Calu3 (cell line): ENCODE measurements around the gene PTGER2. TPM values are rescaled to one million over a fixed set of nuclear protein-coding genes. Genes with fewer than 3 reads are reported as not detected.

Experiments used
- BruUV-seq: library from RNA; stranded (reverse); fragments of 400-500 nt; replicated peaks from 2 replicates; lab custom pipeline; 2021; lab: Mats Ljungman, UMichigan
- CTCF ChIA-PET: fragments of 300-600 bp; sonication (Branson Sonifier 250); formaldehyde crosslinking; loops from one replicate; lab custom pipeline; 2022; ENCODE audit warnings: antibody characterized with exemption; lab: Charles Lee
- DNase-seq: peaks from one replicate; pipeline ENCODE4 v3.0.0; 2022
- H3K27ac Mint-ChIP-seq: one replicate; pipeline ENCODE4 v1.8.0; 2022; ENCODE audit warnings: mixed read lengths; ENCODE audit not compliant: unreplicated experiment
- H3K27me3 Mint-ChIP-seq: one replicate; pipeline ENCODE4 v1.8.0; 2022; ENCODE audit warnings: mixed read lengths; ENCODE audit not compliant: unreplicated experiment
- H3K36me3 Mint-ChIP-seq: one replicate; pipeline ENCODE4 v1.8.0; 2022; ENCODE audit warnings: mild to moderate bottlenecking, moderate library complexity, mixed read lengths; ENCODE audit not compliant: insufficient read depth, unreplicated experiment
- H3K4me1 Mint-ChIP-seq: one replicate; pipeline ENCODE4 v1.8.0; 2022; ENCODE audit warnings: mild to moderate bottlenecking, low read depth, mixed read lengths; ENCODE audit not compliant: unreplicated experiment
- H3K4me3 Mint-ChIP-seq: one replicate; pipeline ENCODE4 v1.8.0; 2022; ENCODE audit warnings: mild to moderate bottlenecking, low read depth, moderate library complexity, mixed read lengths; ENCODE audit not compliant: unreplicated experiment
- H3K9me3 Mint-ChIP-seq: one replicate; pipeline ENCODE4 v1.8.0; 2022; ENCODE audit warnings: low read depth, mixed read lengths; ENCODE audit not compliant: unreplicated experiment
- CTCF ChIP-seq: fragments of 200-600 bp; IDR thresholded peaks from one replicate; pipeline ENCODE4 v1.8.0; 2022; ENCODE audit warnings: antibody characterized with exemption; ENCODE audit not compliant: unreplicated experiment
- intact Hi-C: fragments of 100-400 bp; cut with micrococcal nuclease; formaldehyde crosslinking; loops from one replicate; pipeline ENCODE4 v1.10.0; 2022; ENCODE audit not compliant: unreplicated experiment
- total RNA-seq: library from RNA; stranded (reverse); gene quantifications from 2 replicates; pipeline ENCODE4 v1.2.3, GENCODE V29; 2022

The PTGER2 gene
- total RNA-seq, 1 experiment from 2014 or later = not detected

- CTCF ChIA-PET = interaction anchor here (0.6 to 0.7 kb wide), 2 partner anchors 452 to 457 kb away, joined by 3 to 4 read pairs; no protein-coding TSS in a partner anchor
- H3K36me3 Mint-ChIP-seq = peaks cover 15% of the 10 kb centered on the region
- intact Hi-C loops = no loop called here
- no TSS peak for BruUV-seq
- TF ChIP-seq CTCF = no peak
- no peak overlapping the region for H3K27ac Mint-ChIP-seq
- peaks cover 12% of the 10 kb centered on the region for H3K4me1 Mint-ChIP-seq
- no peaks in the 10 kb centered on the region for H3K9me3 Mint-ChIP-seq
- H3K4me3 Mint-ChIP-seq = no peak overlapping the region
- DNase-seq = no peak
- H3K27me3 Mint-ChIP-seq = peaks cover 52% of the 10 kb centered on the region
Observed at GRCh38 chr14:52318062-52318461, 4.0 kb downstream of the PTGER2 start.

- intact Hi-C loops = no loop called here
- H3K9me3 Mint-ChIP-seq = no peaks in the 10 kb centered on the region
- H3K4me3 Mint-ChIP-seq = no peak overlapping the region
- peaks cover 10% of the 10 kb centered on the region for H3K36me3 Mint-ChIP-seq
- peaks cover 12% of the 10 kb centered on the region for H3K4me1 Mint-ChIP-seq
- CTCF ChIA-PET = interaction anchor here (0.7 kb wide), 1 partner anchor 453 kb away, joined by 3 read pairs; no protein-coding TSS in a partner anchor
- peaks cover 43% of the 10 kb centered on the region for H3K27me3 Mint-ChIP-seq
- BruUV-seq = no TSS peak
- no peak overlapping the region for H3K27ac Mint-ChIP-seq
- no peak for TF ChIP-seq CTCF
- DNase-seq = no peak
Observed at GRCh38 chr14:52318826-52319645, 4.9 kb downstream of the PTGER2 start.

- no peak overlapping the region for H3K4me3 Mint-ChIP-seq
- intact Hi-C loops = no loop called here
- no peak for DNase-seq
- no peak overlapping the region for H3K27ac Mint-ChIP-seq
- H3K4me1 Mint-ChIP-seq = peaks cover 8% of the 10 kb centered on the region
- peaks cover 2% of the 10 kb centered on the region for H3K36me3 Mint-ChIP-seq
- H3K27me3 Mint-ChIP-seq = peaks cover 34% of the 10 kb centered on the region
- no peak for TF ChIP-seq CTCF
- H3K9me3 Mint-ChIP-seq = no peaks in the 10 kb centered on the region
- BruUV-seq = no TSS peak
- CTCF ChIA-PET = no interaction called here
Observed at GRCh38 chr14:52319919-52320318, 5.8 kb downstream of the PTGER2 start.

GRCh38 chr14:52325126-52325525 lies 11.0 kb downstream of the PTGER2 start:
- no peak overlapping the region for H3K27ac Mint-ChIP-seq
- no peak for DNase-seq
- intact Hi-C loops = no loop called here
- H3K27me3 Mint-ChIP-seq = no peaks in the 10 kb centered on the region
- no TSS peak for BruUV-seq
- H3K36me3 Mint-ChIP-seq = no peaks in the 10 kb centered on the region
- no peaks in the 10 kb centered on the region for H3K9me3 Mint-ChIP-seq
- no peaks in the 10 kb centered on the region for H3K4me1 Mint-ChIP-seq
- H3K4me3 Mint-ChIP-seq = no peak overlapping the region
- TF ChIP-seq CTCF = no peak
- CTCF ChIA-PET = no interaction called here
